Bronchial epithelial cell (primary cell): ENCODE data around the gene NKIRAS2. TPM values are rescaled to one million over a fixed set of nuclear protein-coding genes. Genes with fewer than 3 reads are reported as not detected.

Experiments
- DNase-seq: peaks from one replicate; pipeline ENCODE4 v3.0.0-alpha.2; 2010; ENCODE audit warnings: low read depth
- FAIRE-seq: peaks from 2 replicates; lab custom pipeline; 2011; peaks lifted over from hg19 to GRCh38; lab: Jason Lieb, UNC
- H3K27me3 ChIP-seq: 2 replicates; pipeline ENCODE4 v1.5.1; 2011; ENCODE audit warnings: low read length; ENCODE audit not compliant: control insufficient read depth, insufficient read depth
- H3K36me3 ChIP-seq: 2 replicates; pipeline ENCODE4 v1.5.1; 2011; ENCODE audit warnings: low read length; ENCODE audit not compliant: control insufficient read depth, insufficient read depth
- H3K4me3 ChIP-seq: 2 replicates; pipeline ENCODE4 v1.5.1; 2011; ENCODE audit warnings: mild to moderate bottlenecking, low read depth, low read length, control low read depth
- CTCF ChIP-seq: IDR thresholded peaks from 2 replicates; pipeline ENCODE4 v1.5.1; 2011; ENCODE audit warnings: mild to moderate bottlenecking, moderate library complexity, low read length, control low read depth, inconsistent platforms; ENCODE audit not compliant: insufficient read depth, severe bottlenecking
- total RNA-seq: library from RNA; depleted of rRNA; stranded (reverse); fragments of >200 nt; gene quantifications from 2 replicates; pipeline ENCODE4 v1.2.1, GENCODE V29; 2014

Gene NKIRAS2
- 13.7 and 31.1 TPM in 2 replicates for total RNA-seq

GRCh38 chr17:42019509-42020404 is at the start of gene NKIRAS2:
NKIRAS2 (plus strand) TSS chr17:42020090; CDS start chr17:42021578, 1,488 bp downstream.
- peak; percentile 90 for TF ChIP-seq CTCF
- Histone ChIP-seq H3K36me3 (peaks cover 18% of the 10 kb centered on the region), H3K4me3 (peak within 1 kb of the TSS; percentile 84), H3K27me3 (no peaks in the 10 kb centered on the region)
- DNase-seq = peak; percentile 74
- no peak for FAIRE-seq

- peaks cover 27% of the 10 kb centered on the region for H3K36me3 ChIP-seq
- H3K27me3 ChIP-seq = no peaks in the 10 kb centered on the region
- DNase-seq (no peak), FAIRE-seq (peak; percentile 32)
- no peak overlapping the region for H3K4me3 ChIP-seq
- no peak for TF ChIP-seq CTCF
Measured at GRCh38 chr17:41970901-41971331, 49.0 kb upstream of the NKIRAS2 start.

- Histone ChIP-seq H3K27me3 (no peaks in the 10 kb centered on the region), H3K4me3 (no peak overlapping the region), H3K36me3 (peaks cover 32% of the 10 kb centered on the region)
- no peak for TF ChIP-seq CTCF
- FAIRE-seq (no peak), DNase-seq (no peak)
Measured at GRCh38 chr17:41971721-41972523, 48.0 kb upstream of the NKIRAS2 start.

GRCh38 chr17:41972571-41973407 is 47.1 kb upstream of the NKIRAS2 start:
- Histone ChIP-seq H3K27me3 (no peaks in the 10 kb centered on the region), H3K4me3 (no peak overlapping the region), H3K36me3 (peaks cover 35% of the 10 kb centered on the region)
- DNase-seq (no peak), FAIRE-seq (peak; percentile 7)
- no peak for TF ChIP-seq CTCF

GRCh38 chr17:41973408-41973811 is 46.5 kb upstream of the NKIRAS2 start:
- Histone ChIP-seq H3K27me3 (no peaks in the 10 kb centered on the region), H3K36me3 (peaks cover 39% of the 10 kb centered on the region), H3K4me3 (no peak overlapping the region)
- no peak for DNase-seq
- TF ChIP-seq CTCF = no peak
- no peak for FAIRE-seq
